Breast epithelium (tissue), 3 donors: Measurements from ENCODE around the gene AKR7A3.

ENCODE experiments used
- CTCF ChIP-seq, 3 donors: fragments of 450-650 bp; IDR thresholded peaks; one replicate each; pipeline ENCODE4 v1.5.1; 2016 to 2017; ENCODE audit warnings: antibody characterized with exemption in 3 of 3, mild to moderate bottlenecking in 3 of 3, moderate library complexity in 3 of 3
- POLR2A ChIP-seq: fragments of 450-650 bp; IDR thresholded peaks from one replicate; pipeline ENCODE4 v1.6.1; 2016; ENCODE audit warnings: antibody characterized with exemption, mild to moderate bottlenecking, moderate library complexity

- no peak for TF ChIP-seq CTCF (IDR thresholded peaks at IDR 0.05)
- no peak for TF ChIP-seq POLR2A
These were observed 40.6 kb upstream of the AKR7A3 start for GRCh38 chr1:19329188-19329587.
